Gastrocnemius medialis (tissue), 4 donors: ENCODE measurements around the gene FAM131B.

ENCODE experiments used
- POLR2A ChIP-seq, 2 donors: fragments of 450-650 bp; IDR thresholded peaks; one replicate each; pipeline ENCODE4 v1.6.1; 2017; ENCODE audit warnings: antibody characterized with exemption in 2 of 2, mild to moderate bottlenecking in 2 of 2, moderate library complexity in 2 of 2
- TF ChIP-seq, protein P1 (sequence below), 5 experiments: fragments of 450-650 bp in 3 of 5; fragments of 200-600 bp in 2 of 5; sonication (generic) in 2 of 5; IDR thresholded peaks in 4 of 5; conservative IDR thresholded peaks in 1 of 5; 1 replicate in 4 of 5; 2 replicates in 1 of 5; pipeline ENCODE4 v1.5.1; 2016 to 2019; ENCODE audit warnings: antibody characterized with exemption in 5 of 5, mild to moderate bottlenecking in 3 of 5, moderate library complexity in 3 of 5

DNA sequence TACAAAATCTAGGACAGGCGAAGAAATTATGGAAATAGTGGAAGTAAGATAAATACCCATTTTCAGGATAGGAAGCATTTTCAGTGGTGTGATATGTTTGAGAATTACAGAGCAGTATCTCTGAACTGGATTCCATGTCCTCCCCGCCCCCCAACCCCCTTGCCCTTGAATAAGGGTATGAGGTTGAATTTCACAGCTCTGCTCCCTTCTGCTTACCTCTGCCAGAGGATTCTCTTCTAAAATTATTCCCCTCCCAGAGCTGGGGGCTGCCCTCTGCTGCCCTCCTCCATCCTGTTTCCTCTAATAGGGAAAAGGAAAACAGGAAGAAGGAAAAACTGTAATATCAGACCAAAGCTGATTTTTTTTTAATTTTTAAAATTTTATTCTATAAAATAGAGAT, 53.9 kb downstream of the FAM131B start:
- no peak for TF ChIP-seq POLR2A (IDR thresholded peaks at IDR 0.05)
- TF ChIP-seq, protein P1, sequence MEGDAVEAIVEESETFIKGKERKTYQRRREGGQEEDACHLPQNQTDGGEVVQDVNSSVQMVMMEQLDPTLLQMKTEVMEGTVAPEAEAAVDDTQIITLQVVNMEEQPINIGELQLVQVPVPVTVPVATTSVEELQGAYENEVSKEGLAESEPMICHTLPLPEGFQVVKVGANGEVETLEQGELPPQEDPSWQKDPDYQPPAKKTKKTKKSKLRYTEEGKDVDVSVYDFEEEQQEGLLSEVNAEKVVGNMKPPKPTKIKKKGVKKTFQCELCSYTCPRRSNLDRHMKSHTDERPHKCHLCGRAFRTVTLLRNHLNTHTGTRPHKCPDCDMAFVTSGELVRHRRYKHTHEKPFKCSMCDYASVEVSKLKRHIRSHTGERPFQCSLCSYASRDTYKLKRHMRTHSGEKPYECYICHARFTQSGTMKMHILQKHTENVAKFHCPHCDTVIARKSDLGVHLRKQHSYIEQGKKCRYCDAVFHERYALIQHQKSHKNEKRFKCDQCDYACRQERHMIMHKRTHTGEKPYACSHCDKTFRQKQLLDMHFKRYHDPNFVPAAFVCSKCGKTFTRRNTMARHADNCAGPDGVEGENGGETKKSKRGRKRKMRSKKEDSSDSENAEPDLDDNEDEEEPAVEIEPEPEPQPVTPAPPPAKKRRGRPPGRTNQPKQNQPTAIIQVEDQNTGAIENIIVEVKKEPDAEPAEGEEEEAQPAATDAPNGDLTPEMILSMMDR (IDR thresholded peaks at IDR 0.05 in 4 of 5, conservative IDR thresholded peaks at IDR 0.05 in 1 of 5): no peak
